KMS-11 (cell line): ENCODE measurements around the gene CDK6.

Source experiments
- H2AFZ ChIP-seq: fragments of 200-600 bp; sonication (generic); 2 replicates; pipeline ENCODE4 v1.6.1; 2016; ENCODE audit warnings: antibody characterized with exemption, mixed run types, low read depth
- H3K27ac ChIP-seq: fragments of 200-600 bp; sonication (generic); 2 replicates; pipeline ENCODE4 v1.6.1; 2016; ENCODE audit warnings: mild to moderate bottlenecking, mixed run types
- H3K27me3 ChIP-seq: fragments of 200-600 bp; sonication (generic); 2 replicates; pipeline ENCODE4 v1.6.1; 2017; ENCODE audit warnings: mild to moderate bottlenecking, low read depth, mixed run types, moderate library complexity; ENCODE audit not compliant: insufficient read depth
- H3K36me3 ChIP-seq: fragments of 200-600 bp; sonication (generic); 2 replicates; pipeline ENCODE4 v1.6.1; 2017; ENCODE audit warnings: mild to moderate bottlenecking, mixed run types; ENCODE audit not compliant: insufficient read depth
- H3K4me1 ChIP-seq: fragments of 200-600 bp; sonication (generic); 2 replicates; pipeline ENCODE4 v1.6.1; 2016; ENCODE audit warnings: mild to moderate bottlenecking, low read depth, mixed run types; ENCODE audit not compliant: poor library complexity, severe bottlenecking
- H3K4me2 ChIP-seq: fragments of 200-600 bp; sonication (generic); 2 replicates; pipeline ENCODE4 v1.7.0; 2016; ENCODE audit warnings: mild to moderate bottlenecking, mixed run types
- H3K4me3 ChIP-seq: fragments of 200-600 bp; sonication (generic); IDR thresholded peaks from 2 replicates; pipeline ENCODE4 v1.6.1; 2017; ENCODE audit warnings: low read depth, low read length, mixed read lengths; ENCODE audit not compliant: insufficient read depth
- H3K79me2 ChIP-seq: fragments of 200-600 bp; sonication (generic); 2 replicates; pipeline ENCODE4 v1.6.1; 2016; ENCODE audit warnings: low read depth, mixed run types; ENCODE audit not compliant: insufficient read depth
- H3K9ac ChIP-seq: fragments of 200-600 bp; sonication (generic); 2 replicates; pipeline ENCODE4 v1.6.1; 2016; ENCODE audit warnings: mild to moderate bottlenecking, mixed run types
- H4K20me1 ChIP-seq: fragments of 200-600 bp; sonication (generic); 2 replicates; pipeline ENCODE4 v1.6.1; 2016; ENCODE audit warnings: mild to moderate bottlenecking, mixed run types; ENCODE audit not compliant: insufficient read depth
- CTCF ChIP-seq: fragments of 200-600 bp; sonication (generic); conservative IDR thresholded peaks from 2 replicates; pipeline ENCODE4 v1.6.1; 2017; ENCODE audit warnings: low read depth, mild to moderate bottlenecking, antibody characterized with exemption, low read length, moderate library complexity, mixed read lengths

CDK6 gene

GRCh38 chr7:92615861-92616260, 220.5 kb downstream of the CDK6 start:
- H3K27me3 ChIP-seq, result no peaks in the 10 kb centered on the region
- H3K4me3 ChIP-seq, result no peak overlapping the region
- H3K79me2 ChIP-seq, result peaks cover 12% of the 10 kb centered on the region; the same call in 1 of the 2 replicates
- no peak overlapping the region for H2AFZ ChIP-seq
- H3K36me3 ChIP-seq, result peaks cover 9% of the 10 kb centered on the region; the same call in 1 of the 2 replicates
- H4K20me1 ChIP-seq, result peaks cover 10% of the 10 kb centered on the region; the same call in 1 of the 2 replicates
- no peak overlapping the region for H3K4me2 ChIP-seq
- no peak for TF ChIP-seq CTCF
- H3K4me1 ChIP-seq, result peaks cover 37% of the 10 kb centered on the region
- H3K27ac ChIP-seq, result no peak overlapping the region
- no peak overlapping the region for H3K9ac ChIP-seq

DNA sequence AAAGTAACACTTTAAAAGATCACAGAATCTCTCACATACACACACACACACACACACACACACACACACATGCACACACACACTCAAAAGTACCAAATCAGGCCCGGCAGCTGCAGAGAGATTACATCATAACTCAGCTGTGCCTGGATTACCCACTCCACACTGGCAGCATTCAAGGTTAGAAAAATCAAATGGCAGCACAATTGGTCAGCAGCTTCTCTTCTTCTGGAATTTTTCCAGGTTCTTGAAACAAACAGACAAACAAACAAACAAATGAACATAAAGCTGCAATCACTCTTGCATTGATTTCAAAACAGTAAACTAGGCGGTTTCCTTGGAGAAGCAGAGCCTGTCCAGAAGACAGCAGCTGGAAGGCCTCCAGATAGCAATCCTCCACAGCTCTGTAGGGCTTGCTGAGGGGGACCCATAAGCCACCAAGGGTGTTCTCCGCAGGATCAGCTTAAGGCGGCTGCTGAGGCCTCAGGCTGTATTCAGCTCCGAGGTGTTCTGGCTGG, 221.7 kb downstream of the CDK6 start:
- no peak overlapping the region for H2AFZ ChIP-seq
- H3K79me2 ChIP-seq, result peaks cover 5% of the 10 kb centered on the region; the same call in 1 of the 2 replicates
- no peak overlapping the region for H3K9ac ChIP-seq
- H4K20me1 ChIP-seq, result 0 out of 2 replicates have a peak, but pooled peaks cover 7% of the 10 kb centered on the region
- H3K4me2 ChIP-seq, result no peak overlapping the region
- peaks cover 9% of the 10 kb centered on the region; the same call in 1 of the 2 replicates for H3K36me3 ChIP-seq
- H3K4me1 ChIP-seq, result peaks cover 36% of the 10 kb centered on the region
- no peak for TF ChIP-seq CTCF
- no peaks in the 10 kb centered on the region for H3K27me3 ChIP-seq
- no peak overlapping the region for H3K4me3 ChIP-seq
- H3K27ac ChIP-seq, result no peak overlapping the region

GRCh38 chr7:92613720-92614119, 222.7 kb downstream of the CDK6 start:
- H3K36me3 ChIP-seq, result peaks cover 9% of the 10 kb centered on the region; the same call in 1 of the 2 replicates

DNA sequence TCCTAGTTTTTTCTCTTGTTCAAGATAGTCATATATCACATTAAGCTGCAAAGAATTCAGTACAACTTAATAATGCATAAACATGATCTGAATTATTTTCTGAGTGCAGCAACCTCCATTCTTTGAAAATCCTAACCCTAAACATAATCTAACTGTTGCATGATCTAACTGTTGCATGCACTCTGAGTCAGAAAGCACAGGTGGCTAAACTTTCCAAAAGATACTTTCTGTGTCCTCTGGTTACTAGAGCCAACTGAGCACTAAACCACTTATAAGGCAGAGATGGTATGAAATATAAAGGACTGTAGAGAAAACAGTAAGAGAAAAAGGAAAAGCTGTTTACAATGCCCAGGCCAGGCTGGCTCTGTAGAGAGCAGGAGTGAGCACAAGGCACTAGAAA, 223.2 kb downstream of the CDK6 start:
- Histone ChIP-seq H3K79me2 (no peaks in the 10 kb centered on the region), H3K4me3 (no peak overlapping the region), H3K27ac (no peak overlapping the region), H2AFZ (no peak overlapping the region), H3K27me3 (no peaks in the 10 kb centered on the region), H3K4me2 (no peak overlapping the region), H3K36me3 (peaks cover 9% of the 10 kb centered on the region; the same call in 1 of the 2 replicates), H3K4me1 (peaks cover 36% of the 10 kb centered on the region), H3K9ac (no peak overlapping the region), H4K20me1 (0 out of 2 replicates have a peak, but pooled peaks cover 7% of the 10 kb centered on the region)
- no peak for TF ChIP-seq CTCF

More at GRCh38 chr7:92613720-92614119, 222.7 kb downstream of the CDK6 start:
- no peak for TF ChIP-seq CTCF
- 0 out of 2 replicates have a peak, but pooled peaks cover 7% of the 10 kb centered on the region for H4K20me1 ChIP-seq
- no peak overlapping the region for H3K9ac ChIP-seq
- H3K4me2 ChIP-seq, result no peak overlapping the region
- peaks cover 36% of the 10 kb centered on the region for H3K4me1 ChIP-seq
- no peak overlapping the region for H3K27ac ChIP-seq
- no peaks in the 10 kb centered on the region for H3K79me2 ChIP-seq
- no peaks in the 10 kb centered on the region for H3K27me3 ChIP-seq
- H3K4me3 ChIP-seq, result no peak overlapping the region
- no peak overlapping the region for H2AFZ ChIP-seq
